ENCODE data around the gene RNU5B-1. TPM values are rescaled to one million over a fixed set of nuclear protein-coding genes. Genes with fewer than 3 reads are reported as not detected.
A peak's percentile ranks its signal among the peaks of the same experiment; 100 is the strongest.

The RNU5B-1 gene
- total and polyA plus RNA-seq, 5 donors from 2014 or later, result not detected

- H3K27ac ChIP-seq (ENCODE audit: insufficient read depth, low read length, poor library complexity, severe bottlenecking), result no peak overlapping the region
- no peak overlapping the region for H3K4me3 ChIP-seq (ENCODE audit: low read depth, low read length)
- peaks cover 6 to 24% (median 18%) of the 10 kb centered on the region in 4 donors for H3K4me1 Mint-ChIP-seq
- no peaks in the 10 kb centered on the region for H3K36me3 Mint-ChIP-seq
- H3K4me1 ChIP-seq (ENCODE audit: control insufficient read depth, insufficient read depth, low read length, poor library complexity, severe bottlenecking), result peaks cover 8% of the 10 kb centered on the region
- no peaks in the 10 kb centered on the region for H3K27me3 ChIP-seq (ENCODE audit: control insufficient read depth, insufficient read depth, low read length)
- H3K9me3 ChIP-seq (ENCODE audit: control insufficient read depth in 2 of 2, low read length in 2 of 2), result no peaks in the 10 kb centered on the region
- DNase-seq (no peak), ATAC-seq (ENCODE audit: low read depth in 2 of 2) (no peak)
- H3K4me3 Mint-ChIP-seq, result peak overlapping the region in 3 of 4 donors; percentile 3 to 56 (median 34)
- H3K9me3 Mint-ChIP-seq, result no peaks in the 10 kb centered on the region
- H3K27me3 Mint-ChIP-seq, result peaks cover 12% of the 10 kb centered on the region
- H3K27ac Mint-ChIP-seq, result no peak overlapping the region
- H3K36me3 ChIP-seq (ENCODE audit: control insufficient read depth, insufficient read depth, low read length), result no peaks in the 10 kb centered on the region
Observed at GRCh38 chr15:65306551-65306950, 2.1 kb downstream of the RNU5B-1 start.

- Histone ChIP-seq H3K9me3 (ENCODE audit: control insufficient read depth in 2 of 2, low read length in 2 of 2) (no peaks in the 10 kb centered on the region), H3K36me3 (ENCODE audit: control insufficient read depth, insufficient read depth, low read length) (no peaks in the 10 kb centered on the region), H3K27me3 (ENCODE audit: control insufficient read depth, insufficient read depth, low read length) (no peaks in the 10 kb centered on the region), H3K27ac (ENCODE audit: insufficient read depth, low read length, poor library complexity, severe bottlenecking) (no peak overlapping the region), H3K4me1 (ENCODE audit: control insufficient read depth, insufficient read depth, low read length, poor library complexity, severe bottlenecking) (peaks cover 8% of the 10 kb centered on the region), H3K4me3 (ENCODE audit: low read depth, low read length) (no peak overlapping the region)
- no peak for DNase-seq
- Mint-ChIP-seq H3K4me3 (peak overlapping the region in 1 of 4 donors; percentile 51), H3K4me1 (peaks cover 6 to 24% (median 18%) of the 10 kb centered on the region in 4 donors), H3K36me3 (no peaks in the 10 kb centered on the region), H3K9me3 (no peaks in the 10 kb centered on the region), H3K27ac (no peak overlapping the region), H3K27me3 (peaks cover 12% of the 10 kb centered on the region)
- ATAC-seq (ENCODE audit: low read depth in 2 of 2), result no peak
Observed at GRCh38 chr15:65307978-65308377, 3.5 kb downstream of the RNU5B-1 start.

GRCh38 chr15:65309882-65310418, 5.5 kb downstream of the RNU5B-1 start:
- H3K36me3 ChIP-seq (ENCODE audit: control insufficient read depth, insufficient read depth, low read length), result no peaks in the 10 kb centered on the region
- ATAC-seq (ENCODE audit: low read depth in 2 of 2), result no peak
- Mint-ChIP-seq H3K9me3 (no peaks in the 10 kb centered on the region), H3K4me1 (peaks cover under 1 to 11% (median 5%) of the 10 kb centered on the region in 4 donors), H3K27ac (peak overlapping the region in 1 of 3 donors; percentile 74), H3K27me3 (peaks cover 1% of the 10 kb centered on the region), H3K4me3 (no peak overlapping the region), H3K36me3 (no peaks in the 10 kb centered on the region)
- no peak overlapping the region for H3K4me3 ChIP-seq (ENCODE audit: low read depth, low read length)
- H3K4me1 ChIP-seq (ENCODE audit: control insufficient read depth, insufficient read depth, low read length, poor library complexity, severe bottlenecking), result no peaks in the 10 kb centered on the region
- H3K27me3 ChIP-seq (ENCODE audit: control insufficient read depth, insufficient read depth, low read length), result no peaks in the 10 kb centered on the region
- no peak overlapping the region for H3K27ac ChIP-seq (ENCODE audit: insufficient read depth, low read length, poor library complexity, severe bottlenecking)
- H3K9me3 ChIP-seq (ENCODE audit: control insufficient read depth in 2 of 2, low read length in 2 of 2), result no peaks in the 10 kb centered on the region
- no peak for DNase-seq

- Histone ChIP-seq H3K27ac (ENCODE audit: insufficient read depth, low read length, poor library complexity, severe bottlenecking) (no peak overlapping the region), H3K9me3 (ENCODE audit: control insufficient read depth in 2 of 2, low read length in 2 of 2) (no peaks in the 10 kb centered on the region), H3K4me1 (ENCODE audit: control insufficient read depth, insufficient read depth, low read length, poor library complexity, severe bottlenecking) (no peaks in the 10 kb centered on the region), H3K27me3 (ENCODE audit: control insufficient read depth, insufficient read depth, low read length) (no peaks in the 10 kb centered on the region), H3K4me3 (ENCODE audit: low read depth, low read length) (no peak overlapping the region), H3K36me3 (ENCODE audit: control insufficient read depth, insufficient read depth, low read length) (no peaks in the 10 kb centered on the region)
- Mint-ChIP-seq H3K9me3 (no peaks in the 10 kb centered on the region), H3K36me3 (no peaks in the 10 kb centered on the region), H3K4me1 (peaks cover 0 to 7% (median 3%) of the 10 kb centered on the region in 4 donors), H3K4me3 (no peak overlapping the region), H3K27ac (no peak overlapping the region), H3K27me3 (peaks cover 4% of the 10 kb centered on the region)
- no peak for ATAC-seq (ENCODE audit: low read depth in 2 of 2)
- DNase-seq, result no peak
Observed at GRCh38 chr15:65310431-65311137, 6.1 kb downstream of the RNU5B-1 start.

GRCh38 chr15:65311760-65312159, 7.3 kb downstream of the RNU5B-1 start:
- Histone ChIP-seq H3K9me3 (ENCODE audit: control insufficient read depth in 2 of 2, low read length in 2 of 2) (no peaks in the 10 kb centered on the region), H3K27ac (ENCODE audit: insufficient read depth, low read length, poor library complexity, severe bottlenecking) (no peak overlapping the region), H3K27me3 (ENCODE audit: control insufficient read depth, insufficient read depth, low read length) (no peaks in the 10 kb centered on the region), H3K4me1 (ENCODE audit: control insufficient read depth, insufficient read depth, low read length, poor library complexity, severe bottlenecking) (no peaks in the 10 kb centered on the region), H3K36me3 (ENCODE audit: control insufficient read depth, insufficient read depth, low read length) (no peaks in the 10 kb centered on the region), H3K4me3 (ENCODE audit: low read depth, low read length) (no peak overlapping the region)
- no peak for ATAC-seq (ENCODE audit: low read depth in 2 of 2)
- no peak overlapping the region for H3K27ac Mint-ChIP-seq
- no peaks in the 10 kb centered on the region for H3K36me3 Mint-ChIP-seq
- DNase-seq, result no peak
- no peaks in the 10 kb centered on the region for H3K4me1 Mint-ChIP-seq
- no peaks in the 10 kb centered on the region for H3K9me3 Mint-ChIP-seq
- no peak overlapping the region for H3K4me3 Mint-ChIP-seq
- peaks cover 4% of the 10 kb centered on the region for H3K27me3 Mint-ChIP-seq

- Mint-ChIP-seq H3K9me3 (no peaks in the 10 kb centered on the region), H3K36me3 (no peaks in the 10 kb centered on the region), H3K4me3 (peak overlapping the region in 1 of 4 donors; percentile 35), H3K27ac (no peak overlapping the region), H3K27me3 (peaks cover 7% of the 10 kb centered on the region), H3K4me1 (no peaks in the 10 kb centered on the region)
- Histone ChIP-seq H3K27me3 (ENCODE audit: control insufficient read depth, insufficient read depth, low read length) (no peaks in the 10 kb centered on the region), H3K27ac (ENCODE audit: insufficient read depth, low read length, poor library complexity, severe bottlenecking) (no peak overlapping the region), H3K36me3 (ENCODE audit: control insufficient read depth, insufficient read depth, low read length) (no peaks in the 10 kb centered on the region), H3K9me3 (ENCODE audit: control insufficient read depth in 2 of 2, low read length in 2 of 2) (no peaks in the 10 kb centered on the region), H3K4me3 (ENCODE audit: low read depth, low read length) (no peak overlapping the region), H3K4me1 (ENCODE audit: control insufficient read depth, insufficient read depth, low read length, poor library complexity, severe bottlenecking) (no peaks in the 10 kb centered on the region)
- no peak for DNase-seq
- no peak for ATAC-seq (ENCODE audit: low read depth in 2 of 2)
Observed at GRCh38 chr15:65312400-65312916, 8.0 kb downstream of the RNU5B-1 start.

- no peaks in the 10 kb centered on the region for H3K9me3 Mint-ChIP-seq
- H3K27ac ChIP-seq (ENCODE audit: insufficient read depth, low read length, poor library complexity, severe bottlenecking), result no peak overlapping the region
- no peak overlapping the region for H3K4me3 ChIP-seq (ENCODE audit: low read depth, low read length)
- no peaks in the 10 kb centered on the region for H3K9me3 ChIP-seq (ENCODE audit: control insufficient read depth in 2 of 2, low read length in 2 of 2)
- no peaks in the 10 kb centered on the region for H3K4me1 Mint-ChIP-seq
- ATAC-seq (ENCODE audit: low read depth in 2 of 2), result peak; percentile 92 to 94
- no peaks in the 10 kb centered on the region for H3K36me3 Mint-ChIP-seq
- H3K4me1 ChIP-seq (ENCODE audit: control insufficient read depth, insufficient read depth, low read length, poor library complexity, severe bottlenecking), result no peaks in the 10 kb centered on the region
- H3K27me3 ChIP-seq (ENCODE audit: control insufficient read depth, insufficient read depth, low read length), result no peaks in the 10 kb centered on the region
- peak overlapping the region in 1 of 3 donors; percentile 40 for H3K27ac Mint-ChIP-seq
- H3K4me3 Mint-ChIP-seq, result no peak overlapping the region
- peak; percentile 58 to 76 (median 74) for DNase-seq
- H3K27me3 Mint-ChIP-seq, result peaks cover 33% of the 10 kb centered on the region
- no peaks in the 10 kb centered on the region for H3K36me3 ChIP-seq (ENCODE audit: control insufficient read depth, insufficient read depth, low read length)
Observed at GRCh38 chr15:65318870-65319356, 14.4 kb downstream of the RNU5B-1 start.

Measured in CD4-positive, CD25-positive, alpha-beta regulatory T cell (primary cell).